GM12801 (cell line): ENCODE data around the gene GP2.

Experiments
- CTCF ChIP-seq: IDR thresholded peaks from one replicate; pipeline ENCODE4 v1.5.1; 2011; ENCODE audit warnings: control low read depth; ENCODE audit not compliant: insufficient read length; ENCODE audit errors: extremely low read depth

The GP2 gene

GRCh38 chr16:20317117-20317516 lies 10.2 kb downstream of the GP2 start:
- no peak for TF ChIP-seq CTCF

GRCh38 chr16:20316715-20317114 lies 10.6 kb downstream of the GP2 start:
- no peak for TF ChIP-seq CTCF

- TF ChIP-seq CTCF, result no peak
Measured at GRCh38 chr16:20315764-20316163, 11.5 kb downstream of the GP2 start.

- no peak for TF ChIP-seq CTCF
Measured at GRCh38 chr16:20314575-20314974, 12.7 kb downstream of the GP2 start.

- TF ChIP-seq CTCF, result no peak
Measured at GRCh38 chr16:20313741-20314140, 13.6 kb downstream of the GP2 start.

GRCh38 chr16:20311548-20311947 lies 15.8 kb downstream of the GP2 start:
- TF ChIP-seq CTCF, result no peak

GRCh38 chr16:20310421-20311395 lies 16.6 kb downstream of the GP2 start:
- no peak for TF ChIP-seq CTCF
